Choroid plexus epithelial cell (primary cell): Measurements from ENCODE around the gene SDCCAG8.

Experiments
- DNase-seq: peaks from one replicate; pipeline ENCODE4 v3.0.0-alpha.2; 2010; ENCODE audit warnings: low read depth
- H3K4me3 ChIP-seq: 2 replicates; pipeline ENCODE4 v1.5.1; 2011; ENCODE audit warnings: low read depth, mild to moderate bottlenecking, control low read depth, low read length, moderate library complexity
- TF ChIP-seq, protein P1 (sequence below): conservative IDR thresholded peaks from 2 replicates; pipeline ENCODE4 v1.5.1; 2011; ENCODE audit warnings: low read depth, mild to moderate bottlenecking, control low read depth, inconsistent platforms, low read length, moderate library complexity

The SDCCAG8 gene

DNA sequence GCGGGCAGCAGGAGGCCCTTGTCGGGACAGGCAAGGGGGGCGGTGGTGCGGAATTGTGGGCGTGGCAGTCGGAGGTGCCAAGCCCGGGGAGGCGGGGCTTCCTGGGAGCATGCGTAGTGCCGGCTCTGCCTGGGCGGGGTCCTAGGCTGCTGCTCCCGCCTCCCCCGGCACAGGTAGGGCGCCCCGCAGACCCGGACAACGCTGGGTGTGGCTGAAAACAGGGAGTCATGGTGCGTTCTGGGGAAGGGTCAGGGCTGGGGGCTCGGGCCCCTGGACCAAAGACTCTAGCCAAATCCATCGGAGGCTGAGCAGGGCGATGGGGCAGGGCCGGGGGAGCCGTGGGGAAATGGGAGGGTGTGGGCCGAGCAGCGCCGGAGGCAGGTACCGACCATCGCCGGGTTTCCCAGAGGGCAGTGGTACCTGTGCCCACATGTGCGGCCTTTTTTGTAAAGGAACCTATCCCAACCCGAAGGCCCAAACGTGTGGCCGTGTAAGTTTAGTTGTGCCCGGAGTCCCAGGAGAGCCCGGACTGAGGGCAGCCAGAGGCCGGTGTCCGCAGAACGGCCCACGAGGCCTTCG lies 231.9 kb downstream of the SDCCAG8 start:
- no peak overlapping the region for H3K4me3 ChIP-seq
- DNase-seq, result no peak
- TF ChIP-seq, protein P1, sequence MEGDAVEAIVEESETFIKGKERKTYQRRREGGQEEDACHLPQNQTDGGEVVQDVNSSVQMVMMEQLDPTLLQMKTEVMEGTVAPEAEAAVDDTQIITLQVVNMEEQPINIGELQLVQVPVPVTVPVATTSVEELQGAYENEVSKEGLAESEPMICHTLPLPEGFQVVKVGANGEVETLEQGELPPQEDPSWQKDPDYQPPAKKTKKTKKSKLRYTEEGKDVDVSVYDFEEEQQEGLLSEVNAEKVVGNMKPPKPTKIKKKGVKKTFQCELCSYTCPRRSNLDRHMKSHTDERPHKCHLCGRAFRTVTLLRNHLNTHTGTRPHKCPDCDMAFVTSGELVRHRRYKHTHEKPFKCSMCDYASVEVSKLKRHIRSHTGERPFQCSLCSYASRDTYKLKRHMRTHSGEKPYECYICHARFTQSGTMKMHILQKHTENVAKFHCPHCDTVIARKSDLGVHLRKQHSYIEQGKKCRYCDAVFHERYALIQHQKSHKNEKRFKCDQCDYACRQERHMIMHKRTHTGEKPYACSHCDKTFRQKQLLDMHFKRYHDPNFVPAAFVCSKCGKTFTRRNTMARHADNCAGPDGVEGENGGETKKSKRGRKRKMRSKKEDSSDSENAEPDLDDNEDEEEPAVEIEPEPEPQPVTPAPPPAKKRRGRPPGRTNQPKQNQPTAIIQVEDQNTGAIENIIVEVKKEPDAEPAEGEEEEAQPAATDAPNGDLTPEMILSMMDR, result no peak

DNA sequence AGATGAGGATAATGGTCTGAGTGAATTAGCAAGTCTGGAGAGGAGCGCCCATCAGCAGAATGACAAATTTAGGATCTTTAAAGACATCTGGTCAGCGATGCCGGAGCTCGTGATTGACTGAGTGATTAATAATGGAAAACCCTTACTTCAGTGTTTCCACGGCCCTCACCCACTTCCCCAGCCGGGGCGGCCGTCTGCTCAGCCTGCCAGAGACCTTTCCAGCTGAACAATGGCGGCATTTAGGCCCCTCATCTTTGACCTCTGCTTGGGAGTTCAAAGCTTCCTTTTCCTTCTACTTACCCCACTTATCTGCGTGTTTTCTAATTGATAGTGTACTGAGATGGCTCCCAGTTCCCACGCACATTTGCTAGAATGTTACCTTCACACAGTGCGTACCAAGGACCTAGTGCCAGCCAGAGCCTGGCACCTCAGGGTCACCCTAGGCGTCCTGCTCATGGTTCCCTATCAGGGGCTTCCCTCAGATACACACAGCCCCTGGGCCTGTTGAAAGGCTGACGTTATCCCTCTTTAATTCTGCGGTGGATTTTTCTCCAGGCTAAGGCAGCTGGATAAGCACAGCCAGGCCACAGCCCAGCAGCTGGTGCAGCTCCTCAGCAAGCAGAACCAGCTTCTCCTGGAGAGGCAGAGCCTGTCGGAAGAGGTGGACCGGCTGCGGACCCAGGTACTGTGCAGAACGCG lies 232.8 kb downstream of the SDCCAG8 start:
- TF ChIP-seq, protein P1, result no peak
- no peak overlapping the region for H3K4me3 ChIP-seq

DNA sequence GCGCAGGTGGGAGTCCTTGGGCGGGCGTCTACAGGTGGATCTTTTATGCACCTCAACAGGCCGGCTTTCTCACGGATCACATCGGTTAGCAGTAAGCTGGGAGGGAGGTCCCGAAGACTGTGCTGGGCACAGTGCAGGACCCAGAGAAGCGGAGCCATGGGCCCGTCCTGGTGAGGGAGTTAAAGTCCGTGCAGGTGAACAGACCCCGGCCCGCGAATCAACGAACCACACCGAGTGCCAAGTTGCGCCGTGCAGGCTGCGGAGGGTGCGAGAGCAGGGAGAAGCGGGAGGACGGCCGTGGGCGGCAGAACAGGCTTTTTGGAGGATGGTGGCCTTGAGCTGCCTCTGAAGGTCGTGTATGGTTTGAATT lies 233.3 kb downstream of the SDCCAG8 start:
- TF ChIP-seq, protein P1, result no peak
- no peak for DNase-seq
- no peak overlapping the region for H3K4me3 ChIP-seq

More for the DNA sequence above, 232.8 kb downstream of the SDCCAG8 start:
- DNase-seq, result no peak

DNA sequence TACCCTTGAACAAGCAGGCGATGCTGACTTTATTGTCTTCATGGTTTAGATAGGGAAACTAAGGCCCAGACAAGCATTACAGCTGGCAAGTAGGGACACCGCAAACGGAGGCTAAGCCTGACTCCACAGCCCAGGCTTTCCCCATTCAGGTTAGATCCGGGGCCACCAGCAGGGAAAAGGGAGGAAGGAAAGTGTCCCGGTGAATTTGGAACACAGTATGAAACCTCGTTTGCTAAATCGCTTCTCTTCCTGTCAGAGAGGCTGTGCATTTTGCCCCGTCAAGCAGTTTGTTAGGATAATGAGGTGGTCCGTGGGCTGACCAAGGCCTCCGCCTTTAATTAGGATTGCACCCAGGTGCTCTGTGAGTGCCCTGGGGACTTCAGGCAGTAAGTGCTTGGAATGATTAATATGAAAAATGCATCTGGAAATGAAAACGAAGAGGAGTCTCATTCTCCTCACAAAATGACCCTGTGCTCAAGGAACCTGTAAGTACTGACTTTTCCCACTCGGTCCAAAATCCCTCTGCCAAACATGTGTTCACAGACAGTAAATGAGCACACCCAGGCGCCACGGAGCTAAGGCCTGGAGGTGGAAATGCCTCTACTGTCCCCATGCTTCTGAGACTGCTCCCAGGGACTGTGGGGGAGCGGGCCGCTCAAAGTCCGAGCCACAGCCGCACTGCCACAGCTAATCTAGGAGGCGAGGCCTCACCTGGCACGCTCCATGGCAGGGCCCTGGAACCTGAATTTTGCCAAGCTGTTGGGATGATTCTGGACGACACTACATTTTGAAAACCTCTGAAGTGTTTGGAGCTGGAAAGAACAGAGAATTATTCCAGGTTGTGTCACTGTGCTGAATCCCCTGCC lies 234.1 kb downstream of the SDCCAG8 start:
- no peak for DNase-seq
- H3K4me3 ChIP-seq, result no peak overlapping the region
- TF ChIP-seq, protein P1, result no peak

DNA sequence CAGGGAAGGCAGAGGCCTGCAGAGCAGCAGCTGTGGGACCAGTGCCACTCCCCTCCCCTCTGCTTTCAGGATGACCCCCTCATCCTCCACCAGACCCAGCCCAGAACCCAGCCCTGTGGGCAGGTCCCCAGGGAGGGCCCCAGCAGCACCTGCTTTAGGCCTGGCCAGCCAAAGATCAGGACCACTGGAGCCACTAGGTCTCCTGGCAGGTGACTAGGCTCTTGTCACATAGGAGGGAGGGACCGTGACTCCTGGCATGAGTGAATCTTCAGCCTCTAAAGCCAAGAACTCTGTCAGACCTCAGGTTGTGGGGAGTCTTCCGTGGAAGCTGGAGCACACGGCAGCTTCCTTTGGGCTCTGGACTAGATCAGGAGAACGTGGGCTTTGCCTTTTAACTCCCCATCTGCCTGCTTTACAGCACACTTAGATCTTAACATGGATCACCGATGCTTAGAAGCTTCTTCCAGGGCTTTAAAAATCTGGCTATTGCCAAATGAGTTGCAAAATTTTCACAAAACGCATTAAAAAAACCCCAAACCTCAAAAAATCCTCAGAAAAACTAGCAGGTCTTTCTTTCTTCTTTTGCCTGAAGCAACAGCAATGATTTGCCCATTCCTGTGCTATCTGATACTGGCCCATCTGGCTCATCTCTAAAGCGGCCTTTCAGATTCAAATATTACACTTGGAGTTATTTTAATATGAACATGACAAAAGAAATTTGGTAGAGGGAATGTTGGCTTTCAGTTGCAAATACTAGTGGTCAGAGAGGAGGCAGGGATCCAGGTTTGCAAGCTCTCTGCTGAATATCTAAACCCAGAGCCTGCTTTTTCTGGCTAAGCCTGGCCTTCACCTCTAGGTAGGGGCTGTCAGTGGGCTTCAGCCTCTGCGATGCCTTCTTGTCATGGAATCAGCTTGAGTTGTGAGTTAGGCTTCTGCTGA lies 235.2 kb downstream of the SDCCAG8 start:
- H3K4me3 ChIP-seq, result no peak overlapping the region
- TF ChIP-seq, protein P1, result no peak
- peak; percentile 40 for DNase-seq
